Central memory CD4-positive, alpha-beta T cell (primary cell): Measurements from ENCODE around the gene NYNRIN.

Experiments
- DNase-seq: peaks from one replicate; pipeline ENCODE4 v3.0.0; 2022

The NYNRIN gene

GRCh38 chr14:24459331-24459730 lies 60.5 kb downstream of the NYNRIN start:
- no peak for DNase-seq

- DNase-seq = no peak
Measured at GRCh38 chr14:24461336-24461735, 62.5 kb downstream of the NYNRIN start.

DNA sequence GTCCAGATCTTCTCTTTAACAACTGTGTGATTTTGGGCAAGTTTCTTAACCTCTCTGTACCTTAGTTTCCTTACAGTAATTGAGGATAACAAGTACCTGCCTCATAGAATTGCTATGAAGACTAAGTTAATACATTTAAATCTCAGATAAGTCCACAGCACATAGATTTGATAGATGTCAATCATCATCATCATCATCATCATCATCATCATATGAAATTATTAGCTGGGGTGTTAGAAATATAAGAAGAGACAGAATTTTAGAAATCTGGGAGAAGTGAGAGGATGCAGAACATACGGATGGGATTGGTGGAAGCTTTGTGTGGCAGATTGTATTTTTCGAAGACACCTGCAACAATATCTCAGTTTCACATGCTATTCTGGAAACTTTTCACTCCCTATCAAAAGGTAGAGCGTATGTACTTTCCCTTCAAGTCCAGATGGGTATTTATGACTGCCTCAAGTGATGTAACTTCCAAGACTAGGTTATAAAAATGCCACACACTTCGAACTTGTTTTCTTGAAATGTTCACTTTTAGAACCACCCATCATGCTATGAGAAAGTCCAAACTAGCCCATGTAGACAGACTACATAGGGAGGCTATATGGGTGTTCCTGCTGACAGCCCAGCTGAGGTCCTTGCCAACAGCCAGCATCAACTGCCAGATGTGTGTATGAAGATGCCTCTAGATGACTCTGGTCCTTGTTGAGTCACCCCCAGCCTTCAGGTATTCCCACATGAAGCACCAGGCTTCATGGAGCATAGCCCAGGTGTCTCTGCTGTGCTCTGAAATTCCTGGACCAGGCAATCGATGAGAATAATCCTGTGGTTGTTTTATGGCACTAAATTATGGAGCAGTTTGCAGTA lies 64.4 kb downstream of the NYNRIN start:
- no peak for DNase-seq

GRCh38 chr14:24463884-24464785 lies 65.3 kb downstream of the NYNRIN start:
- DNase-seq = no peak

- no peak for DNase-seq
Measured at GRCh38 chr14:24465368-24465767, 66.6 kb downstream of the NYNRIN start.

GRCh38 chr14:24465805-24466204 lies 67.0 kb downstream of the NYNRIN start:
- DNase-seq = no peak
